Loucy (cell line): ENCODE results near the gene OR52B6.

Experiments
- EZH2phosphoT487 ChIP-seq: fragments of 200-600 bp; IDR thresholded peaks from 2 replicates; pipeline ENCODE4 v1.6.1; 2018; ENCODE audit warnings: antibody characterized with exemption, mild to moderate bottlenecking, moderate library complexity, borderline replicate concordance
- TF ChIP-seq, protein P1 (sequence below): fragments of 200-600 bp; sonication (generic); conservative IDR thresholded peaks from 2 replicates; pipeline ENCODE4 v1.5.1; 2014; ENCODE audit warnings: mild to moderate bottlenecking, antibody characterized with exemption, low read length

- TF ChIP-seq, protein P1, sequence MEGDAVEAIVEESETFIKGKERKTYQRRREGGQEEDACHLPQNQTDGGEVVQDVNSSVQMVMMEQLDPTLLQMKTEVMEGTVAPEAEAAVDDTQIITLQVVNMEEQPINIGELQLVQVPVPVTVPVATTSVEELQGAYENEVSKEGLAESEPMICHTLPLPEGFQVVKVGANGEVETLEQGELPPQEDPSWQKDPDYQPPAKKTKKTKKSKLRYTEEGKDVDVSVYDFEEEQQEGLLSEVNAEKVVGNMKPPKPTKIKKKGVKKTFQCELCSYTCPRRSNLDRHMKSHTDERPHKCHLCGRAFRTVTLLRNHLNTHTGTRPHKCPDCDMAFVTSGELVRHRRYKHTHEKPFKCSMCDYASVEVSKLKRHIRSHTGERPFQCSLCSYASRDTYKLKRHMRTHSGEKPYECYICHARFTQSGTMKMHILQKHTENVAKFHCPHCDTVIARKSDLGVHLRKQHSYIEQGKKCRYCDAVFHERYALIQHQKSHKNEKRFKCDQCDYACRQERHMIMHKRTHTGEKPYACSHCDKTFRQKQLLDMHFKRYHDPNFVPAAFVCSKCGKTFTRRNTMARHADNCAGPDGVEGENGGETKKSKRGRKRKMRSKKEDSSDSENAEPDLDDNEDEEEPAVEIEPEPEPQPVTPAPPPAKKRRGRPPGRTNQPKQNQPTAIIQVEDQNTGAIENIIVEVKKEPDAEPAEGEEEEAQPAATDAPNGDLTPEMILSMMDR = no peak
- no peak for TF ChIP-seq EZH2phosphoT487
Measured at GRCh38 chr11:5531053-5531831, 49.4 kb upstream of the OR52B6 start.
